ENCODE measurements around the gene ACTN3. TPM values are rescaled to one million over a fixed set of nuclear protein-coding genes. Genes with fewer than 3 reads are reported as not detected.
"Not testable (repeated sequence)": the region's sequence is repeated elsewhere in the genome, so short reads cannot be mapped to it uniquely, and the experiment has no call there.

The ACTN3 gene
- total RNA-seq, 4 donors from 2014 or later: not detected

- Histone ChIP-seq H3K36me3 (peaks cover 0 to 69% of the 10 kb centered on the region in 2 donors), H3K4me1 (peaks cover 0 to 35% (median 12%) of the 10 kb centered on the region in 3 donors), H3K4me3 (no peak overlapping the region), H3K9me3 (no peaks in the 10 kb centered on the region), H3K27me3 (no peaks in the 10 kb centered on the region), H3K27ac (no peak overlapping the region)
- no CpG with 5 or more reads among the region's 6 CpGs for WGBS, 2 donors (ENCODE audit: low coverage in 1 of 2)
- no peak for ATAC-seq
- TF ChIP-seq CTCF (IDR thresholded peaks at IDR 0.05) (no peak), POLR2A (IDR thresholded peaks at IDR 0.05) (no peak), EP300 (IDR thresholded peaks at IDR 0.05) (no peak), POLR2AphosphoS5 (IDR thresholded peaks at IDR 0.05) (no peak)
These were observed 56.4 kb downstream of the ACTN3 start for GRCh38 chr11:66603072-66603471.

GRCh38 chr11:66604155-66604554 lies 57.5 kb downstream of the ACTN3 start:
- Histone ChIP-seq H3K27me3 (no peaks in the 10 kb centered on the region), H3K4me1 (peaks cover 0 to 44% (median 12%) of the 10 kb centered on the region in 3 donors), H3K36me3 (peaks cover 0 to 66% of the 10 kb centered on the region in 2 donors), H3K9me3 (no peaks in the 10 kb centered on the region), H3K4me3 (no peak overlapping the region), H3K27ac (no peak overlapping the region)
- TF ChIP-seq POLR2A (IDR thresholded peaks at IDR 0.05) (no peak), EP300 (IDR thresholded peaks at IDR 0.05) (no peak), CTCF (IDR thresholded peaks at IDR 0.05) (no peak), POLR2AphosphoS5 (IDR thresholded peaks at IDR 0.05) (no peak)
- no peak for ATAC-seq
- 80 to 92% methylated on average over 2 to 5 of the region's 5 CpGs for WGBS, 2 donors (ENCODE audit: low coverage in 1 of 2)

GRCh38 chr11:66606608-66607007 lies 59.9 kb downstream of the ACTN3 start:
- not testable (repeated sequence) for ATAC-seq, H3K4me3 ChIP-seq, H3K9me3 ChIP-seq, H3K27me3 ChIP-seq
- Histone ChIP-seq H3K36me3 (peaks cover 0 to 41% of the 10 kb centered on the region in 2 donors), H3K27ac (peak overlapping the region; percentile 47 to 87 (median 82)), H3K4me1 (peaks cover 0 to 42% (median 12%) of the 10 kb centered on the region in 3 donors)
- WGBS, 2 donors (ENCODE audit: low coverage in 1 of 2): 83 to 94% methylated on average over 1 to 2 of the region's 3 CpGs

GRCh38 chr11:66607126-66607834 lies 60.6 kb downstream of the ACTN3 start:
- 10 to 16% methylated on average over 3 to 7 of the region's 8 CpGs for WGBS, 2 donors (ENCODE audit: low coverage in 1 of 2)
- TF ChIP-seq POLR2AphosphoS5 (IDR thresholded peaks at IDR 0.05): peak; percentile 58
- no peak for TF ChIP-seq CTCF (IDR thresholded peaks at IDR 0.05)

GRCh38 chr11:66609721-66610617 lies 63.3 kb downstream of the ACTN3 start:
- peaks cover 0 to 31% (median 12%) of the 10 kb centered on the region in 3 donors for H3K4me1 ChIP-seq
- no peaks in the 10 kb centered on the region for H3K27me3 ChIP-seq
- H3K36me3 ChIP-seq: peaks cover 0 to 14% of the 10 kb centered on the region in 2 donors
- no peaks in the 10 kb centered on the region for H3K9me3 ChIP-seq
- TF ChIP-seq EP300 (IDR thresholded peaks at IDR 0.05) (no peak), CTCF (IDR thresholded peaks at IDR 0.05) (no peak), POLR2A (IDR thresholded peaks at IDR 0.05) (no peak), POLR2AphosphoS5 (IDR thresholded peaks at IDR 0.05) (no peak)
- ATAC-seq: no peak
- no peak overlapping the region for H3K4me3 ChIP-seq
- H3K27ac ChIP-seq: peak overlapping the region in 1 of 4 donors; percentile 2
- 66 to 94% methylated on average over 3 to 4 of the region's 4 CpGs for WGBS, 2 donors (ENCODE audit: low coverage in 1 of 2)

More at GRCh38 chr11:66607126-66607834, 60.6 kb downstream of the ACTN3 start:
- peaks cover 0 to 40% of the 10 kb centered on the region in 2 donors for H3K36me3 ChIP-seq
- H3K9me3 ChIP-seq: no peaks in the 10 kb centered on the region
- H3K27ac ChIP-seq: peak overlapping the region; percentile 47 to 87 (median 82)
- H3K4me1 ChIP-seq: peaks cover 0 to 35% (median 12%) of the 10 kb centered on the region in 3 donors
- peak; percentile 95 for ATAC-seq
- H3K27me3 ChIP-seq: no peaks in the 10 kb centered on the region
- H3K4me3 ChIP-seq: no peak overlapping the region
